NCI-H128 (cell line): ENCODE measurements around the gene KRT38.
"Not testable (repeated sequence)": the region's sequence is repeated elsewhere in the genome, so short reads cannot be mapped to it uniquely, and the experiment has no call there.

Experiments
- DNase-seq: peaks from one replicate; lab custom pipeline; 2025; ENCODE audit not compliant: unreplicated experiment; lab: John Stamatoyannopoulos, UW

The KRT38 gene

DNA sequence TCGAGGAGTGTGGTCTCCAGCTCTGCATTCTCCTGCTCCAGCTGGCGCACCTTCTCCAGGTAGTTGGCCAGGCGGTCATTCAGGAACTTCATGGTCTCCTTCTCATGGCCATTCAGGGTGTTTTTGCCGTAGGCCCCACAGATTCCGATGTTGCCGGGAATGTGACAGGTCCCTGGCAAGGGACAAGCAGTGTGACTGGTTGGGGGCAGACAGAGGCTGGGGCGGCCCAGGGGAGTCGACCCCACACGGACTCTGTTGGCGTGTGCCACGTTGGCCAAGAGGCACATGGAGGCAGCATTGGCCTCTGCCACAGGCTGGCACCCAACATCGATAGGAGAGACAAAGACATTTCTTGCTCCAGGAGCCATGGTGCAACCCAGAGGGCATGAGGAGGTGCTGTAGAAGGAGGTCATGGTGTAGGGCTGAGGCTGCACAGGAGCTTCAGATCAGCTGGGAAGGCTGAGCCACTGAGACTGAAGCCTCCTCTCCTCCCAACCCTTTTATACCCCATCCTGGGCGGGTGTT is 16.6 kb downstream of the KRT38 start, which contains the start of gene KRT37:
Gene KRT37 (minus strand): TSS at position 475 of the 525 bp plus-strand sequence. CDS start 62 bp downstream, at position 413.
- no peak for DNase-seq

DNA sequence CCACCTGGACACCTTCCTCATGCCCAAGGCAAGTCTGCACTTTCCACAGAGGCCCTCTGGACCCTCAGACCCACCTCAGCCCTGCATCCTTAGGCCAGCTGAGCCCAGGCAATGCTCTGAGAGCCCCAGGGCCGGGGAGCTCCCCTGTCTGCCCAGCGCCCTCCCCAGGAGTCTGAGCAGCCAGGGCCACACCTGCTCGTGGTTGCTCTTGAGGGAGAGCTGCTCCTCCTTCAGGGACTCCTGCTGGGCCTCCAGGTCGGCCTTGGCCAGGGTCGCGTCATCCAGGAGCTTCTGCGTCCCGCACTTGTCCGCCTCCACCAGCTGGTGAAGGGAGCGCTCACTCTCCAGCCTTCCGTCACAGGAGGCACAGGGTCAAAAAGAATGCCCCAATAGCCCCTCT is 18.2 kb downstream of the KRT38 start:
- not testable (repeated sequence) for DNase-seq

DNA sequence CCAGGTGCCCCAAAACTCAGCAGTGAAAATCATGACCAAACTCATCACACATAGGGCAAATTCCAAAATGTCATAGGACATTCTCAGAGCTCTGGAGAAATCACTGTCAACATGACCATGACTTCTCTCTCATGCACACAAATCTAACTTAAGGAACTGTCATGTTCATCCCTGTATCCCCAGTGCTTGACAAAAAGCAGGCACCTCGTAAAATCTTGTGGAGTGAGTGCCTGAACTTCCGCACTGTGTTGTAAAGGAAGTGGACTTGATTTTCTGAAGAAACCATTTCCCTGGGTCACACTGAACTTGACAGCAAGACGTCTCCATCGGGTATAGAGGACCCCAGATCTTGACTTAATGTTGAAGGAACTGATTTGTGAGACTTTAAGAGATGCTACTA is 19.2 kb downstream of the KRT38 start:
- DNase-seq, result no peak

GRCh38 chr17:41421116-41421515 is 19.7 kb downstream of the KRT38 start:
- no peak for DNase-seq

DNA sequence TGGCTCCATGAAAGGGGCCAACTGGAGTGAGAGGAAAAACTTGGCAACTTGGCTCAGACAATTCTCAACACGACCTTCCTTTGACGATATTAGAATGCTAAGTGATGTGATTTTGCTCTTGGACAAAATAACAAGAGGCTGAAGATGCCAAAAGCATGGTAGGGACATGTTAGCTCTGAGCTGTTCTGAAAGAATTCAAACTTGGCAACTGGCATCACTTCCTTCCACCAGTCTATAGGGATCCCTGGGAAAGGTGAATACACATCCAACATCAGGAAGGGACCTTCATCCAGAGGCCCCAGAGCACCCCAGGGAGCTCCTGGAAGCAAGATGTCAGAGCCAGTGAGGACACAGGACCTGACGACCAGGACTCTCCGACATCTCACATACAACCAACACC is 20.6 kb downstream of the KRT38 start:
- DNase-seq, result no peak

DNA sequence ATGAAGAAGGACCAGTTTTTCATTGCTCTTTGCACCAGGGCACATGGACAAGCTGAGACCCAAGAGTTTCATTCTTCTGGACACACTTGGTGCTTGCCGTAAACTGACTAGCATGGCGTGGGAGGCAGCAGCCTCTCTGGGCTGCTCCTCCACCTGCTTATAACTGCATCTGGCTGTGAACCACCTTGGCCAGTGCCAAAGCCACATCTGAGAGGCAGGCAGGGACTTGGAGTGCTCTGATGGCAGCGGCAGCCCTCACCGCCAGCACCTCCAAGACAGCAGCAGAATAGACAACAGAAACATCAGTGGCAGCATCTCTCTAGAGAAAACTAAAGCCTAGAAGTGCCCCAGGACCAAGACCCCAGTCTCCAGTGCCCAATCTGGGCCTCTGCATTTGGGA is 21.1 kb downstream of the KRT38 start:
- DNase-seq, result no peak

- no peak for DNase-seq
These were observed 22.5 kb downstream of the KRT38 start for GRCh38 chr17:41418116-41418860.

- no peak for DNase-seq
These were observed 23.2 kb downstream of the KRT38 start for GRCh38 chr17:41417576-41418015.

GRCh38 chr17:41417127-41417526 is 23.7 kb downstream of the KRT38 start:
- no peak for DNase-seq

GRCh38 chr17:41416479-41416878 is 24.3 kb downstream of the KRT38 start:
- no peak for DNase-seq

DNA sequence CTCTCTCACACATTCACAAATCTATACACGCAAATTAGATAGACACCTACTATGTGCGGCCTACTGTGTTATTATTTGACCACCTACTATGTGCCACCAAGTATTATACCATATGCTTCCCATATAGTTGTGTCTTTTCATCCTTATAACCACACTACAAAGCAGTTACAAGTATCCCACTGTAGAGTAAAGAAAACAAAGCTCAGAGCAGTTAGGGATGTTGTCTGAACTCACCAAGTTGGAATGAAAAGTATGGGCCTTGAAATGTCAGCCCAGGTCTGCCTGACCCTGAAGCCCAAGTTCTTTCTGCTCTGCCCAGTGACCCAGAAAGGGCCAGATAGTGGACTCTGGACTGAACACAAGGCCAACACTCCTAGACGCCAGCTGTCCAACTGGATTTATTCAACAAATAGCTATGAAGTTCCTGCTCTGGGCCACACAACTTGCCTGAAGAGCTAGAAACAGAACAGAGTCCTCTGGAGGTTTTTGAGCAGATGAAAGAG is 24.9 kb downstream of the KRT38 start:
- no peak for DNase-seq

- no peak for DNase-seq
These were observed 25.4 kb downstream of the KRT38 start for GRCh38 chr17:41415411-41415810.

DNA sequence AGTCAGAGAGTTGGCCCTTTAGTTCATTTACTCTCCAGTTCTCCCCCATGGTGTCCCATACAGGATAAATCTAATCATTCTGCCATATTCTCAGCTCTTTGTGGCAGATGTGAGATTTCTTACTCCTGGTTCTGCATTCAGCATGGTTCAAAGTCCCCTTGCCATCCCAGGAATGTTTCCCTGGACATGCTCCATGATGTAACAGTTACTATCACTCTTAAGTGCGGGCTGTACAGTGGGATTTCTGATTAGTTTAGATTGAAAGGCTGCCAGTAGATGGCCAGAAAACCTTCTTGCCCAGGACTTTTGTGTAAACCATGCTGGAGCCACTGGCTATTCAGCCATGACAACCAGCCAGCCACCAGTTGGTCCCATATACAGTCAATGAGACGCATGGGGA is 26.8 kb downstream of the KRT38 start:
- DNase-seq, result no peak

DNA sequence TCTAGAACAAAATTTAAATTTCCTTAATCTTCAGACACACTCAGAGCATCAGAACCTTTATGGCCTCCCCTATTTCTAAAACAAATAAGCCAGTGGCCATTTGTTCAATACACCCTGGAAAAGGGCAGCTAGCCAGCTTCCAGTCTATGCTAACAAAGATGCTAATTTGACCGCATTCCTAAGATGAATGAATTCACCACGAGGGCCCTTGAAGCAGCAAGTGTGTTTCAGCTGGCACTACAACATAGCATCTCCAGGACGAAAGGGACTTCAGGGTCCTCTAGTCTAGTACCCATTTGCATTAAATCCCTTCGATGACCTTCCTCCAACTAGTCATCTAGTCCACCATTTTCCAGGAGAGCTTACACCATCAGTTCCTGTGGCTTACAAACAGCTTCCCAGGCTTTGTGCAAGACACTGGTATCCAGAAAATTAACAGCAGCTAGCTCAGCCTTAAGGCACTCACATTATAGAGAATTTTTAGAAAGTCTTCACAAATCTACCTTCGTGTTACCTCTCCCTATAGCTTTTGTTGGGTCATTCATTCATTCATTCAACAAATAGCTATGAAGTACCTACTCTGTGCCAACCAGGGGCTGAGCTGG is 27.3 kb downstream of the KRT38 start:
- no peak for DNase-seq

DNA sequence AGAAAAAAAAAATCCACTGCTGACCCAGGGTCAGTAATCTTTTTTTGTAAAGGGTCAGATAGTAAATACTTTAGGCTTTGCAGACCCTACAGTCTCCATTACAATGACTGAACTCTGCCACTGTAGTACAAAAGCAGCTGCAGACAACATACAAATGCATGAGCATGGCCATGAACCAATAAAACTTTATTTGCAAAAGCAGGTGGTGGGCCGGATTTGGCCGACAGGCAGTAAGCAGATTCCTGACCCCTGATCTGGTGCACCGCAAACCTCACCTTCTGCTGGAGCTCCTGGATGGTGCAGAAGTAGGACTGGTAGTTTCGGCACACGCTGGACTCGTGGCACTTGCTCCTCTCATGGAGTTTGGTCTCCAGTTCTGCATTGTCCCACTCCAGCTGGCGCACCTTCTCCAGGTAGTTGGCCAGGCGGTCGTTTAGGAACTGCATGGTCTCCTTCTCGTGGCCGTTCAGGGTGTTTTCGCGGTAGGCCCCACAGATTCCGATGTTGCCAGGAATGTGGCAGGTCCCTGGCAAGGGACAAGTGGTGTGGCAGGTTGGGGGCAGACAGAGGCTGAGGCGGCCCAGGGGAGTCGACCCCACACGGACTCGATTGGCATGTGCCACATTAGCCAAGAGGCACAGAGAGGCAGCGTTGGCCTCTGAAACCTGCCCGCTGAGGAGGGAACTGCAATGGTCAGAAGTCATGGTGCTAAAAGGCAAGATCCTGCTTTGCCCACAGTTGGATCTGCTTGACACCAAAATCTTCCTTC is 29.5 kb downstream of the KRT38 start:
- DNase-seq, result no peak

DNA sequence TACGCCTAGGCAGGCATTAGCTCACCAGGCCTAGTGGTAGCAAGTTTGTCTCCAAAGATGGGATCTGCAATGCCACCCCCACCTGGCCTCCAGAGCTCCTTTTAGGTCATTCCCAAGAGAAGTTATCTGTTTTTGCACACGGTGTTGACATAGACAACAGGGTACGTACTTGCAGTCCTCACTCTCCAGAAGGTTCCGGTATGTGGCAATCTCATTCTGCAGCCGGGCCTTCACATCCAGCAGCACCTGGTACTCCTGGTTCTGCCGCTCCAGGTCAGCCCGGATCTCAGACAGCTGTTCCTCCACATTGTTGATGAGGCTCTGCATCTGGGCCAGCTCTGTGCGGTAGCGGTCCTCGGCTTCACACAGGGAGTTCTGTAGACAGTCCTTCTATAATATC is 33.6 kb downstream of the KRT38 start:
- DNase-seq, result no peak

DNA sequence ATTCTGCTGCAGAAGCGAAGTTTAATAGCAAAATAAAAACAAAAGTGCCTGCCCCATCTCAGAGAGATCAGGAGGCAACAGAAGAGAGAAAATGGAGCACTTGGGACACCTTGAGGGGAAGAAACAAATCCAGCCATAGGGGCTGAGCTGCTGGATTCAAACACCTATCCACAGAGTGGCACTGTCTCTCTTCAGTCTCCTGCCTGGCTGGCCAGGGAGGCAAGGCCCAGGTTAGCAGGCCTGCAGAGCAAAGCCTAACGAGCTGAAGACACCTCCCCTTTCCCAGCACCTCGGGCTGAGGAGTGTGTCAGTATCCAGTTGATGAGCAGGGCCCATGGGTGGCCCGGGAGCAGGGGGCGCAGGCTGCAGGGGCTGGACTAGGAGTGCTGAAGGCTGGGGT is 34.6 kb downstream of the KRT38 start:
- DNase-seq, result no peak

GRCh38 chr17:41404024-41404671 is 36.6 kb downstream of the KRT38 start:
- no peak for DNase-seq

DNA sequence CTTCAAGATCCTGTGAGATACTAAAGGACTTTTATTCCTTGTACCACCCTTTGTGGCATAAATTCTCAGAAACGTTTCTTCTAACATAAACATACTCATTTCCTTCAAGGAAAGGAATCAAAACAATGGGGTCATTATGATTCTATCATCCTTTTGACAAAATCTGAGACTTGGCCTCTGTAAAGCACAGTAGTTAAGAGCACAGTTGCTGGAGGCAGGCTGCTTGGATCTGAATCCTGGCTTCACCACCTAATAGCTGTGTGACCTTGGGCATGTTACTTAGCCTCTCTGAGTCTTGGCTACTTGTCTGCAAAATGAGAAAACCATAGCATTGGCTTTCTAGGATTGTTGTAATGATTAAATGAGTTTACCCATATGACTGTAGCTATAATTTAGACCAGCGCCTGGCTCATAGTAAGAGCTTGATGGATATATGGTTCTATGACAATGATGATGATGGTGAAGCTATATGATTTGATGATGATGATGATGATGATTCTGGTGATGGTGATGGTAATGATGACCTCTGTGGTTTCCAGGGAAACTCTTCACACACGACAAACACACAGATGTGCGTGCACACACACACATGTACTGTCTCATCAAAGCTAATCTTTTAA is 37.3 kb downstream of the KRT38 start:
- no peak for DNase-seq

DNA sequence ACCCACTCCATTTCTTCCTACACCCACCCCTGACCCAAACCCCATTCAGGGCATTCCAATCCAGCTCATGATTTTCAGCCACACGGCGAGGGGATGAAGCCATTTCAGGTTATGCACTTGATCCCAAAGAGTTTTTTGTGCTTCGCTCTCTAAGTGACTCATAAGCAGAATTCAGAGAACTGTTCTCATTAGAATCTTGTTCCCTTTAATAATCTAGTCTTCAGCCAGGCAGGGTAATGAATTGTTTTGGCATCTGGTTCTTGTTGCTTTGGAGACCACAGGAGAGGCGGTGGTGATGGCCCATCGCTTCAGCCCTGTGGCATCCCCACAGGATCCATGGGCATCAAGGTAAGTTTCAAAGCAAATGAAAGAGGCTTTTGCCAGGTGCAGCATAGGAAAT is 38.6 kb downstream of the KRT38 start:
- no peak for DNase-seq
